ENCODE measurements around the gene TMEM43.
"Not testable (repeated sequence)": the region's sequence is repeated elsewhere in the genome, so short reads cannot be mapped to it uniquely, and the experiment has no call there.

Gene TMEM43, protein sequence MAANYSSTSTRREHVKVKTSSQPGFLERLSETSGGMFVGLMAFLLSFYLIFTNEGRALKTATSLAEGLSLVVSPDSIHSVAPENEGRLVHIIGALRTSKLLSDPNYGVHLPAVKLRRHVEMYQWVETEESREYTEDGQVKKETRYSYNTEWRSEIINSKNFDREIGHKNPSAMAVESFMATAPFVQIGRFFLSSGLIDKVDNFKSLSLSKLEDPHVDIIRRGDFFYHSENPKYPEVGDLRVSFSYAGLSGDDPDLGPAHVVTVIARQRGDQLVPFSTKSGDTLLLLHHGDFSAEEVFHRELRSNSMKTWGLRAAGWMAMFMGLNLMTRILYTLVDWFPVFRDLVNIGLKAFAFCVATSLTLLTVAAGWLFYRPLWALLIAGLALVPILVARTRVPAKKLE

DNA sequence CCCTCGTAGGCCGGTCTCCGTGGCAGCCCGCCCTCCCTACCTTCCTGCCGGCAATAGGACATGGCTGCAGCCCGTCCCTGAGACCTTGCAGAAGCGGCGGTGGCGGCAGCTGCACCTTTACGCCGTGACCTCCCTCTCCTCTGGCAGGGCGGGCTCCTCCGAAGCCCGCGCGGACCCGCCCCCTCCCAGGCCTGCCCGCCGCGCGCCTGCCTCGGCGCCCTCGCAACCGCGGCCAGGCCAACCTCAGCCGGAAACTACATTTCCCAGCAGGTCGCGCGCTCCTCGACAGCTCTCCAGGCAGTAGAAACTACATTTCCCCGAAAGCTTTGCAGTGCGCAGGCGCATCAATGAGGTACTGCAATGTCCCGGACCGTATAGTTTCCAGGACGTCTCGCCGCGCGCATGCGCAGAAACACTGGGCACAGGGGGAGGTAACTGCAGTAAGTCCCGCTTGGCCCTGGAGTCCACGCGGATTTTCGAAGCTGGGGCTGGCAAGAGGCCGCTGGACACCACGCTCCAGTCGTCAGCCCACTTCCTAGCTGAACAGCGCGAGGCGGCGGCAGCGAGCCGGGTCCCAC lies at the start of gene TMEM43, which contains the start of gene CHCHD4:
Gene TMEM43 (plus strand): TSS at position 438 of the 578 bp plus-strand sequence. CDS start 142 bp downstream, outside the sequence.
Gene CHCHD4 (minus strand): TSS at position 256 of the 578 bp plus-strand sequence. CDS start 194 bp downstream, at position 62.
- DNase-seq (ENCODE audit: low read depth in 2 of 2), result peak; percentile 97

DNA sequence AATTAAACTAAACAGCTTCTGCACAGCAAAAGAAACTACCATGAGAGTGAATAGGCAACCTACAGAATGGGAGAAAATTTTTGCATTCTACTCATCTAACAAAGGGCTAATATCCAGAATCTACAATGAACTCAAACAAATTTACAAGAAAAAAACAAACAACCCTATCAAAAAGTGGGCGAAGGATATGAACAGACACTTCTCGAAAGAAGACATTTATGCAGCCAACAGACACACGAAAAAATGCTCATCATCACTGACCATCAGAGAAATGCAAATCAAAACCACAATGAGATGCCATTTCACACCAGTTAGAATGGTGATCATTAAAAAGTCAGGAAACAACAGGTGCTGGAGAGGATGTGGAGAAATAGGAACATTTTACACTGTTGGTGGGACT lies 49.6 kb upstream of the TMEM43 start:
- DNase-seq (ENCODE audit: low read depth in 2 of 2), result not testable (repeated sequence)

DNA sequence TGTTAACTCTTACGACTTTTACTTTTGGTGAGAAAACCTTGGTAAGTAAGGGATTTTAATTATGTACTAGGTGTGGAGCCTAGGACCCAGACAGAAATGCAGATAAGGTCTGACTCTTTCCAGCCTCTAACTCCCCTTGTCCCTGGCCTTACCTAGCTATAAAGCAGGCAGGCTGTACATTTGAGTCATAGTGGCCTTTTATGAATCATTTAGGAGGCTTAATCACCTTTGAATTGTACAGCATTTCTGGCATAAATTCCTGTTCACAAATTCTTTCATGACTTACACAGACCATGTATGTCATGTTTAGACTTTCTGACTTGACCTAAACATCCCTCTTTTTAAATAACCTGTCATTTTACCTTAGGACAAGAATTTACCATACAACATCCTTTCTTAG lies 47.5 kb upstream of the TMEM43 start:
- DNase-seq (ENCODE audit: low read depth in 2 of 2), result no peak

DNA sequence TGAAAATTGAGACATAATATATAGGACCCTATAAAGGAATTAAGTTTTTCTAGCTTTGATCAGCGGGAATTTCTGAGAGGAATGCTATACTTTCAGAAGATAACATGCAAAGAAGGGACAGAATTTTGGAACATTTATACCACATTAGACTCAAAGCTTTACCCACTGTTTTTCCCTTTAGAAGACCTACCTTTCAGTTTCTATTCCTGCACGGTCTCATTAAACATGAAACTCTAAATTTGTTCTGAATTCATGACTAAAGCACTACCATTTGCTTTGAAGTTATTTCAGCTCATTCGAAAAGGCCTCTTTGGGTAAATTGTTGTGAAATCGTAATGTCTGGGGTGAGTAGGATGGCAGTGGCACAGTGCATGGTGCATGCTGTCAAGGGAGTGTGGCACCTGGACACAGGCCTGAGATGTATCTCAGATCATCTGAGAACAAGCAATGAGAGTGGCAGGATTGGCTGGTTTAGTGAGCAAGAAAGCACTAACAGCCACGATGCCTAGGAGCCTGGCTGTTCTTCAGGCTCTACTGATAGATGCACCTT lies 42.7 kb upstream of the TMEM43 start:
- no peak for DNase-seq (ENCODE audit: low read depth in 2 of 2)

DNA sequence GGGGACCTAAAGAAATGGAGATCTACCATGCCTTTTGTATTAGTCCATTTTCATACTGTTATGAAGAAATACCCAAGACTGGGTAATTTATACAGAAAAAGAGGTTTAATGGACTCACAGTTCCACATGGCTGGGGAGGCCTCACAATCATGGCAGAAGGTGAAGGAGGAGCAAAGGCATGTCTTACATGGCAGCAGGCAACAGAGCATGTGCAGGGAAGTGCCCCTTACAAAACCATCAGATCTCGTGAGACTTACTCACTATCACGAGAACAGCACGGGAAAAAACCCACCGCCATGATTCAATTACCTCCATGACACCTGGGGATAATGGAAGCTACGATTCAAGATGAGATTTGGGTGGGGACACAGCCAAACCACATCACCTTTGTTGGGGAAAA lies 37.4 kb upstream of the TMEM43 start:
- not testable (repeated sequence) for DNase-seq (ENCODE audit: low read depth in 2 of 2)

DNA sequence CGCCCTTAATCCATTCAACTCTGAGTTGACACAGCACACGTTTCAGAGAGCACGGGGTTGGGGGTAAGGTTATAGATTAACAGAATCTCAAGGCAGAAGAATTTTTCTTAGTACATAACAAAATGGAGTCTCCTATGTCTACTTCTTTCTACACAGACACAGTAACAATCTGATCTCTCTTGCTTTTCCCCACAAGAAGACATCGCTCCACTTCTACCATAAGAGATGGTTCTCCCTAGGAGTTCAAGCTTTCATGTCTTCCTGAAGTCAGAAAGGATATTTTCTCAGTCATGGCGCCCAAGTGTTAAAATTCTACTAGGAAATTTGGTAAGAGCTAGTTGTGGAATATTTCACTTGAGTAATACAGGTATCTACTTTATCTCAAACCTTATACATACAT lies 32.9 kb upstream of the TMEM43 start:
- not testable (repeated sequence) for DNase-seq (ENCODE audit: low read depth in 2 of 2)

DNA sequence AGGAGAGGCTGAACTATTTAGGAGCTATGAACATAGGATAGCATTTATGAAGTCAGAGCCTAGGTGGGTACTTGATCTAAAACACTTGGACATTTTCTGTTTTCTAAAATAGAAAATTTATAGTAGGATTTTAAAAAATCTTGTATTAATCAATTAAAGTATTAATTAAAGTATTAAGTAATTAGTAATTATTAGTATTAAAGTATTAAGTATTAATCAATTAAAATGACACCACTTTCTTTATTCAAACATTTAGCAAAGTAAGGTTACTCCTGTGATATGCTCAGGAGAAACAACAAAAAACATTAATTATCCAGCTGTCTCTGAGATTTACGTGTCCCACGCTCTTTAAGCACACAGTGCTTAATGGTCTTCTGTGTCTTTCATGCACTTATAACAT lies 32.4 kb upstream of the TMEM43 start:
- no peak for DNase-seq (ENCODE audit: low read depth in 2 of 2)

DNA sequence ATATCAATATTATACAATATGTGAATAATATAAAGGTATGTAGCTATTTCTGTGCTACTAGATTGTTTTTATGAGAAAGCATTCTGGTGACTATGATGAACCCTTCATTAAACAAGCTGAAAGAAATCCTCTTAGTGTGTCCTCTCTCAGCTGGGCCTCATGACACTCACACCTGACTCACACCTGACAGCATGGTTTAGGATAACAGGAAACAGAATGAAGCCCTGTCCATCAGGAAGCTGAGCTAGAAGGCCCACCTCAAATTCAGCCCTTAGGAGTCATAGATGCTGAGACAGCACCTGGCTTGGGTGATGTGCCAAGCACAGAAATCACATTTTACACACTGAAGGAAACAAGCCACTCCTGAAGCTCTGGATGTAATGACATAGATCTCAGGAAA lies 31.0 kb upstream of the TMEM43 start:
- DNase-seq (ENCODE audit: low read depth in 2 of 2), result no peak

DNA sequence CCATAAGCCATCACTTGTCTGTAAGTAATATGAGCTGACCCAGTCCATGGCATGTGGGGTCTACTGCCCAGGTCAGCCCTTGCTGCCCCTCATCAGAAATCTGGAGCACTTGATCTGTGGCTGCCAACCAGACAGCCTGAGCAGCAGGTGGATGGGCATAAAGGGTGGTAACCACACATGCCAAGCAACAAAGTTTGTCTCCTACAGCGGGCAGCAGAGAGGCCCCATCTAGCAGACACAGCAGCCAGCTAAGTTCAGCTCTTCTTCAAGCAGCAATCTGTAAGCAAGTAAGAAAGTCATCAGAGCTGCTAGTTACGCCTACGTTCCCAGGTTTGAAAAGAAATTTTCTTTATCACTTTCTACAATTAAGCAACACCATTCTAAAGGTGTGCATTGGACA lies 28.1 kb upstream of the TMEM43 start:
- DNase-seq (ENCODE audit: low read depth in 2 of 2), result no peak

DNA sequence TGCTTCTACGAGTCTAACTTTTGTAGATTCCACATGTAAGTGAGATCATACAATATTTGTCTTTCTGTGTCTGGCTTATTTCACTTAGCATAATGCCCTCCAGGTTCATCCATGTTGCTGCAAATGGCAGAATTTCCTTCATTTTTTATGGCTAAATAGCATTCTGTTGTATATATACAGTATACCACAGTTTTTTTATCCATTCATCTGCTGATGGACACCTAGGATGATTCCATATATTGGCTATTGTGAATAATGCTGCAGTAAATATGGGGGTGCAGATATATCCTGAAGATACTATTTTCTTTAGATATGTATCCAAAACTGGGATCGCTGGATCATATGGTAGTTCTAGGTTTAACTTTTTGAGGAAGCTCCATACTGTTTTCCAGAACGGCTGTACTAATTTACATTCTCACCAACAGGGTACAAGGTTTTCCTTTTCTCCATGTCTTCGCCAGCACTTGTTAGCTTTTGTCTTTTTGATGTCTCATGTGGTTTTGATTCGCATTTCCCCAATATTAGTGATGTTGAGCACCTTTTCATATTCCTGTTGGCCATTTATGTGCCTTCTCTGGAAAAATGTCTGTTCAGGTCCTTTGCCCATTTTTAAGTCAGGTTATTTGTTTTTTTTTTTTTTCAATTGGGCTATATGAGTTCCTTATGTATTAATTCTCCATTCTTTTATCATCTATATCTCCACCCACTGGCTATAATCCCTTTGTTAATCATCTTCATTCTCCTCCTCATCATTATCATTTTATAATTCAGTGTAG lies 27.0 kb upstream of the TMEM43 start:
- DNase-seq (ENCODE audit: low read depth in 2 of 2), result no peak

DNA sequence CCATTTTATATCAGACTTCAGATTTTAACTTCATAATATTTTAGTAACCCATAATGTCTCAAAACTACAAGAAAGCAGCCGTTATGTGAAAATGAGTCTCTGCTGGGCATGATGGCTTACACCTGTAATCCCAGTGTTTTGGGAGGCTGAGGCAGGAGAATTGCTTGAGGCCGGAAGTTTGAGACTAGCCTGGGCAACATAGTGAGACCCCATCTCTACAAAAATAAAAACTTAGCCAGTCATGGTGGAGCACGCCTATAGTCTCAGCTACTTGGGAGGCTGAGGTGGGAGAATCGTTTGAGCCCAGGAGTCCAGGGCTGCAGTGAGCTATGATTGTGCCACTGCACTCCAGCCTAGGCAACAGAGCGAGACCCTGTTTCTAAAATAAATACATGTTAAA lies 15.0 kb upstream of the TMEM43 start:
- not testable (repeated sequence) for DNase-seq (ENCODE audit: low read depth in 2 of 2)

DNA sequence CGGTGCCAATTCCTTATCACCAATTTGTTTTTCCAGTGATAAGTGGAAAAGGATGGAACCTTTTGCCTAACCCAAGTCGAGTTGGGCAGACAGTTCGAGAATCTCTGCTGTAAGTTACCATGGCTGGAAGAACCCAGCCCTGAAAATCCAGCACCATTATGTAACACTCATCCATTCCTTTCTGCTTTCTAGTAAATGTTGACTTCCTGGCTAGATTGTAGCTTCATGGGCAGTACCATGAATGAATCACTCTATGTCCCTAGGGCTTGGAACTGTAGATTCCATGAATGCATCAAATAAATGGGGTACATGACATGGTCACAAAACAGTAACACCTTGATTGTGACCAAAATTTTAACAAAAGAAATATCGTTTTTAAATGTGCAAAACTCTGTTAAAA lies 14.2 kb upstream of the TMEM43 start:
- no peak for DNase-seq (ENCODE audit: low read depth in 2 of 2)

DNA sequence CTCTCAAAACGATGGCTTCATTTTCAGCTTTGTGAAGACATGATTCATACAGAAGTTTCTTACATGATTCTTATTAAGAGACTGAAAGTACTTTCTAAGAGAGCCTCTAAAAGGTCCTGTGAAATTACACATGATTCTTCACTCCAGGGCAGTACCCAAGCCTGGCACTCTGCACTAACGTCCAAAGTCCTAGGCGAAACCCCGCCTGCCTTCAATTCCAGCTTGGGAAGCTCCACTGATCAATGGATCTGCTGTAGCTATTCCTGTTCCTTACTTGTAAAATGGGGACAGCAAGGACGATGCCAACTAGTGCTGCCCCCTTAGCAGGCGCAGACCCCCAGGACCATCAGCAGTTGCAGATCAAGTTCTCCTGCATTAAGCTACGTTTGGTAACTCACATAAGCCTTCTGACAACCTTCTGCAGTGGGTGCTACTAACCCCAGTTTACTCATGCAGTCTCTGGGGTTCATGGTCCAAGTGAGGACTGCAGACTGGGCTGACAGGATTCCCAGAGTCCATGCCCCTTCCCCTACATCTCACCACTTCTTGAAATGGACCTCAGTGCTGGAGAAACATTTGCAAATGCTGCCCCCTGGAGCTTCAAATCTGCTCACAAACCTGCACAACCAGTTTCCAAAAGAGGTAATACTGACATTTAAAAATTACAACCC lies 10.8 kb upstream of the TMEM43 start:
- no peak for DNase-seq (ENCODE audit: low read depth in 2 of 2)

DNA sequence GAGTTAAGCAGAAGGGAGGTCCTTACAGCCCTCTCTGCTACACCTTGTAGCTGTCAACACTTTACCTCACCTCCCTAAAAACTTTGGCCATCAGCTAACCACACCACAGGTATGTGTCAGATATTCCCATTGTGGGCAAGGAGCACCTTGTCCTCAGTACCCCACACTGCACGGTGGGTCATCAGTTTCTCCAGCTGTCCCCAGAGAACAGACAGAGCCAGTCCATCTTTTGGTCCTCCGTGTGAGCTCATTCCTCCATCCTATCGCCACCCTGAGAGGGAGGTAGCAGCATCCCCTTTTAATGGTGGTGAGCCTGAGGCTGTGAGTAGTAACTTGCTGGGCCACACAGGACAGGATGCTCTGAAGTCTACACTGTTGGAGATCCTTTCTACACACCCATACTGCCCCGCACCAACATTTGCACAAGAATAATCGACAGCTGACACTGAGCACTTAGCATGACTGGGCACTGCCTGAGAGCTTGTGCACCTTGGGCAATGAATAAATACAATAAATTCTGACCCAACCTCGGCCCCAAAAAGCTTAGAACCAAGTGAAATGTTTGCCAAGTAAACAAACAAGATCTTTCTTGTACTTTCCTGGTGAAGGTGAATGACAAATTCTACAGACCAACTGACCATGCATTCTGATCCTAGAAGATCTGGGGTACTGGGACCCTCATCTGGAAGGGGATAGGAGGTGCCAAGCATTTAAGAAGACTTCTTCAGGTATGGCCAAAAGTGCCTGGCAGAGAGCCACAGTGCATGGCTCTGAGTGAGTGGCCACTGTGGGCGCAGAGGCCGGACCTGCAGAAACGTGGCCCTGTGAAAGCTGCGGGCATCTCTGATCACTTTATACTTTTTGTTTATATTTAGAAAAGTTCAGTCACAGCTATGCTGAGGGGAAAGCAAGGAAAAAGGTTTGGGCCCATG lies 7.1 kb upstream of the TMEM43 start:
- no peak for DNase-seq (ENCODE audit: low read depth in 2 of 2)

DNA sequence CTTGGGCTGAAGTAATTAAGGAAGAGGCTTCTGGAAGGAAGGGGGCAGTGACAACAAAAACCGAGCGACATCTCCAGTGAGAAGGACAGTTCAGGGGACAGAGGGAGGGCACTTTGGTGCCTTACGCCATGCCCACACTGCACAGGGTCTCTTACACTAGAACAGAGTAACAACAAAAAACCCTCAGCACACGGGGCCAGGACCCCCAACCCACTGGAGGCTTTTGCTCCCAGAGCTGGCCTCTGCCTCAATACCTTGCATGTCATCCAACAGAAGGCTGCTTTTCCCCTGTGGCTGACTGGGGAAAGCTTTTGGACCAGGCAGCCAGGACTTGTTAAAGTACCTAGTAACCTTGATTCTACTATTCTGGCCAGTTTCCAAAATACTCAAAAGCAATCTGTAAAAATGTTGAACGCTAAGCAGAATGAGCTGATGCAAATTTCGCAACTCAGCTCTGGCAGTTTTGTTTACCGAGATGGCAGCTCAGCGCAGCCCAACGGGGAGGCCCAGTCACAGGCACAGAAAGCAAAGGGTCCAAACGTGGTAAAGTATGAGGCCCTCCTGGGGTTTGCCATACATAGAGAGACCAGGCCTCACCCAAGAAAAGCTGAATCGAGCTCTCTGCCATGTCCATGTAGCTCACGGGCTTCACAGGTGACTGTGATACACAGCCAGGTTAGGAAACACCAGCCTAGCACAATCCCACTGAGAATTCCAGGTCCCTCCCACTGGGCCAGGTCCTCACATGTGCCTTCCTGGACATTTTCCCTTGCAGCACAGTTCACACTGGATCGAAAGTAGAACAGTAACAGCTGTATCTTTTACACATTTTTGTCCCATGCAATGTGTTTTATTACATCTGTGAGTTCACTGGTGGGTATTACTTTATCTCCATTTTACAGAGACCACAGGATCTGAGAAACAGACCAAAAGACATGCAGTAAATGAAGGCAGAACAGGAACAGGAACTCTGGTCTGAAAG lies 6.2 kb upstream of the TMEM43 start:
- no peak for DNase-seq (ENCODE audit: low read depth in 2 of 2)

DNA sequence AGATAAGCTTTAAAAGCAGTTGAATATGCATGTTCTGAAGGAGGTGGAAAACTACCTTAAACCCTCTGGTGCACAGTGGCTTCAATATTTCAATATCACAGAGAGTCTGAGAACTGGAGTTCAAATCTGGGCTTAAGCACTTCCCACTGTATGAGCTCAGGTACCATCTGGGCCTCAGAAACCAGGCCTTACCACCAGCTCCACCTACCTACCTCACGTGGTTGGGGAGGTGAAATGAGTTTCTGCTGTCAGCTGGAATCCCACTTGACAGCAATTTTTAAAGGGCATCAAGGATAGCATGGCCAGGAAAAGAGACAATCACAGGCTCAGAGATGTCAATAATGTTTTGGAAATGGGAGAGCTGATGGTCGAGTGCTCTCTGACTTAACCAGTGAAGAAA lies 5.2 kb upstream of the TMEM43 start:
- DNase-seq (ENCODE audit: low read depth in 2 of 2), result no peak

DNA sequence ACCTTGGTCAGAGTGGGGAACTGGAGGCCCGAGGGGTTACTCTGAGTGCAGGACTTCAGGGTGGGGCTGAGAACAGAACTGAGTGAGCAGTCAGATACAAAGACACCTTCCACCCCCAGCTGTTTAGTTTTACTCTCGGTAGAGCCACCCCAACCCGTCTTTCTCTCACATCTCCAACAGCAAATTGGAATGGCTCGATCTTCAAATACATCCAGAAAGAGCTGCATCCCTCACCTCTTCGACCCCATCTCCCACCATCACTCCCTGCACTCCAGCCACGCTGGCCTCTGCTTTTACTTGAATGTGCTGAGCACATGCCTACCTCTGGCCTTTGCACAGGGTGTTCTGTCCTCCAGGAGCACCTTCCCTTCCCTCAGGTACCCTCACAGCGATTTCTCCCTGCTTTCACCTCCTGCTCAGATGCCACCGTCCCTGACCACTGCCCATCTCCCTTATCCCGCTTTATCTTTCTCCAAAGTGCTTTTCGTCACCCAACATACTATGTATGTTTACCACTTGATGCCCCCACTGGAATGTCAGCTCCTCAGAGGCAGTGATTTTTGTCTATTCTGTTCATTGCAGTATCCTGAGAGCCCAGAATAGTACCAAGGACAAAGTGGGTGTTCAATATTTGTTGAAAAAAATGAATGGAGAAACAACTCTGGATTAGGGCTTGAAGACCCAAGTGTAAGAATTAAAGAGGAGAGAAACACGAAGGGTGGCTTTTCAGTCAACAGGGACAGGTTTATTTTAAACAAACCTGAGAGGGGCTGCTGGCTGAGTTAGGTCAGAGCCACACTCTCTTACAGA lies 4.5 kb upstream of the TMEM43 start:
- no peak for DNase-seq (ENCODE audit: low read depth in 2 of 2)

DNA sequence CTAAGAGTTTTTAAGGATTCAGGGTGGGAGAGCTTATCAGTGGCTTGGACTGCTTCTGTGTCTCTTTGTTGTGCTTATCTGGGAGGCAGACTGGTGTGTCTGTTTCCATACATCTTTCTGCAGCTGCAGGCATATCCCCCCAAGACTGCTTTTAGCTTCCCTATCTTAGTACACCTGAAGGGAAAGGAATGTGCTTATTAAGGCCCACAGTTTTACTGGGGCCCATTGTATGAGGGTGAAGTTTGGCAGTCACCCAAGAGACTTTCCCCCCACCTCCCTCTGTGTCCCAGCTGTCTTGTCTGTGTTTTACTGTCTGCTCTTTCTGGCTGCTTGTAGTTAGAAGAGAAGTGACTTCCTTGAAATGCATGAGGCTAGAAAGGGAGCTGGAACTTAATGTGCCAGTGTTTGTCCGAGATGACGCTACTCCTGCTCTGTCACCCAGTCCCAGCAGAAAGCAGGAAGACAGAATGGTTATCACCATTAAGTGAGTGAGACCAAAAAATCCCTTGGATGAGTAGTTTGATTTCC lies 3.9 kb upstream of the TMEM43 start:
- DNase-seq (ENCODE audit: low read depth in 2 of 2), result not testable (repeated sequence)

All from fibroblast of skin of left biceps (primary cell).